Gastrocnemius medialis (tissue), 4 donors: ENCODE measurements around the gene PHF12. TPM values are rescaled to one million over a fixed set of nuclear protein-coding genes. Genes with fewer than 3 reads are reported as not detected.
A peak's percentile ranks its signal among the peaks of the same experiment; 100 is the strongest.

ENCODE experiments used
- ATAC-seq, 2 donors: fragments of 150-250 bp; one replicate each; pipeline ENCODE4 v1.9.1; 2016
- DNase-seq, 2 donors: peaks; one replicate each; pipeline ENCODE4 v3.0.0-alpha.2; 2019
- H3K27ac ChIP-seq, 4 donors: fragments of 200-600 bp; sonication (generic); 1 replicate in 1 of 4; 2 replicates in 3 of 4; pipeline ENCODE4 v1.5.1; 2016 to 2018; ENCODE audit warnings: mild to moderate bottlenecking in 2 of 4, moderate library complexity in 1 of 4
- H3K27me3 ChIP-seq, 3 donors: fragments of 200-600 bp; sonication (generic) in 2 of 3; 1 replicate in 1 of 3; 2 replicates in 2 of 3; pipeline versions ENCODE4 v1.5.1 to v1.6.0; 2016 to 2019; ENCODE audit warnings: mild to moderate bottlenecking in 1 of 3, moderate library complexity in 1 of 3
- H3K36me3 ChIP-seq, 2 donors: fragments of 200-600 bp; sonication (generic) in 1 of 2; one replicate each; pipeline ENCODE4 v1.5.1; 2017 to 2018
- H3K4me1 ChIP-seq, 2 donors: fragments of 200-600 bp; sonication (generic) in 1 of 2; one replicate each; pipeline ENCODE4 v1.5.1; 2016 to 2017; ENCODE audit warnings: mild to moderate bottlenecking in 2 of 2
- H3K4me3 ChIP-seq, 4 donors: fragments of 200-600 bp; sonication (generic) in 3 of 4; 1 replicate in 1 of 4; 2 replicates in 3 of 4; pipeline ENCODE4 v1.5.1; 2016 to 2019; ENCODE audit warnings: mild to moderate bottlenecking in 2 of 4
- H3K9me3 ChIP-seq, 3 donors: fragments of 200-600 bp; sonication (generic) in 2 of 3; 1 replicate in 1 of 3; 2 replicates in 2 of 3; pipeline ENCODE4 v1.5.1; 2016 to 2019
- CTCF ChIP-seq, 5 experiments: fragments of 450-650 bp in 3 of 5; fragments of 200-600 bp in 2 of 5; sonication (generic) in 2 of 5; IDR thresholded peaks in 4 of 5; conservative IDR thresholded peaks in 1 of 5; 1 replicate in 4 of 5; 2 replicates in 1 of 5; pipeline ENCODE4 v1.5.1; 2016 to 2019; ENCODE audit warnings: antibody characterized with exemption in 5 of 5, mild to moderate bottlenecking in 3 of 5, moderate library complexity in 3 of 5
- POLR2A ChIP-seq, 2 donors: fragments of 450-650 bp; IDR thresholded peaks; one replicate each; pipeline ENCODE4 v1.6.1; 2017; ENCODE audit warnings: antibody characterized with exemption in 2 of 2, mild to moderate bottlenecking in 2 of 2, moderate library complexity in 2 of 2
- in situ Hi-C, 4 donors: fragments of 200-750 bp; cut with MboI; loops; one replicate each; pipeline versions ENCODE4 v1.15.0 to v1.8.0; 2017; ENCODE audit warnings: low sequenced_read_pairs in 4 of 4
- intact Hi-C: fragments of 100-400 bp; cut with DNase I; formaldehyde crosslinking; loops from one replicate; pipeline ENCODE4 v1.15.1; 2023; ENCODE audit warnings: low total_unique reads
- microRNA counts, 2 donors: library from miRNA; unstranded; fragments of <30 nt; microRNA quantifications; one replicate each; lab custom pipeline; 2016
- microRNA-seq, 2 donors: library from miRNA; unstranded; fragments of <30 nt; microRNA quantifications; one replicate each; pipeline ENCODE4, GENCODE V29; 2016; ENCODE audit warnings: borderline replicate concordance in 2 of 2
- total RNA-seq, 4 donors: library from RNA; depleted of rRNA; stranded (reverse); fragments of >200 nt; gene quantifications; one replicate each; pipeline versions ENCODE4 v1.1.0 to v1.2.3, GENCODE V29; 2016

The PHF12 gene
- total RNA-seq, 4 donors from 2014 or later: 22.1 to 37.3 (median 24.2) TPM

GRCh38 chr17:28858801-28859355 is 92.4 kb downstream of the PHF12 start:
- H3K4me1 ChIP-seq: peaks cover 7 to 11% of the 10 kb centered on the region in 2 donors
- no peak for TF ChIP-seq POLR2A (IDR thresholded peaks at IDR 0.05)
- no peak for TF ChIP-seq CTCF (IDR thresholded peaks at IDR 0.05 in 4 of 5, conservative IDR thresholded peaks at IDR 0.05 in 1 of 5)
- in situ Hi-C loops (loop anchor here (5.0 to 25.0 kb wide), 3 partner anchors 94 to 97 kb away; no protein-coding TSS in a partner anchor), intact Hi-C loops (loop anchor here (5.0 kb wide), 1 partner anchor 38 kb away; the partner anchor contains the start of gene FLOT2)
- no peaks in the 10 kb centered on the region for H3K9me3 ChIP-seq
- H3K4me3 ChIP-seq: no peak overlapping the region
- H3K27ac ChIP-seq: no peak overlapping the region
- H3K27me3 ChIP-seq: no peaks in the 10 kb centered on the region
- no peak for DNase-seq
- H3K36me3 ChIP-seq: peaks cover 0 to 50% of the 10 kb centered on the region in 2 donors
- ATAC-seq: no peak

DNA sequence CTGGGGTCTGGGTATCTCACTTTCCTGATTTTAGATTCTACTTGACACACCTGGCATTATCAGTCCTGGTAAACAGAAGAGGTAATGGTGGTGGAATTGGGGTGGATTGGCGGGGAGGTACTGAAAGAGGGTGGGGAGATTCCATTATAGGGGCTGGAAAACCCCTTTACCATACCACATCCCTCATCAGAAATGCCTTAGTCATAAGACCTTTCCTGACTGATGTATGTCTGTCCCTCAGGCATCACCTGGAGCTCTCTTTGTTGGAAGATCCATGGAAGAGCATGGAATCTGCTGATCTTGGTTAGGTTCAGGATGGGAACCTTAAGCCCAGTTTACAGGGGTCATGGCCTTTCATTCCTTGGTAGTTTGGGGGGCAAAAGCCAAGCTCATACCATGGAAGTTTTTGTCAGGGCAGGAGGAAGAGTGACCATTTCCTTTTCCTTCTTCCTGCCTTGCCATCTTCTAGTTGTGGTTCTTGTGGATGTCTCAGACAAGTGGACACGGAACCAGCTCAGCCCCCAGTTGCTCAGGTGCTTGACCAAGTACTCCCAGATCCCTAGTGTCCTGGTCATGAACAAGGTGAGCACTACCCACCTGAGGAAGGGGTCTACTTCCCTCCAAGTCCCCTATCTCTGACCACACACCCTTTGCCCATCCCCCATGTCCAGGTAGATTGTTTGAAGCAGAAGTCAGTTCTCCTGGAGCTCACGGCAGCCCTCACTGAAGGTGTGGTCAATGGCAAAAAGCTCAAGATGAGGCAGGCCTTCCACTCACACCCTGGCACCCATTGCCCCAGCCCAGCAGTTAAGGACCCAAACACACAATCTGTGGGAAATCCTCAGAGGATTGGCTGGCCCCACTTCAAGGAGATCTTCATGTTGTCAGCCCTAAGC is 93.2 kb downstream of the PHF12 start:
- Histone ChIP-seq H3K4me1 (peaks cover 7 to 11% of the 10 kb centered on the region in 2 donors), H3K4me3 (no peak overlapping the region), H3K27me3 (no peaks in the 10 kb centered on the region), H3K9me3 (no peaks in the 10 kb centered on the region), H3K27ac (no peak overlapping the region), H3K36me3 (peaks cover 0 to 50% of the 10 kb centered on the region in 2 donors)
- DNase-seq (no peak), ATAC-seq (no peak)
- in situ Hi-C loops (loop anchor here (5.0 to 25.0 kb wide), 3 partner anchors 93 to 96 kb away; no protein-coding TSS in a partner anchor), intact Hi-C loops (loop anchor here (5.0 kb wide), 1 partner anchor 39 kb away; the partner anchor contains the start of gene FLOT2)
- TF ChIP-seq CTCF (IDR thresholded peaks at IDR 0.05 in 4 of 5, conservative IDR thresholded peaks at IDR 0.05 in 1 of 5) (no peak), POLR2A (IDR thresholded peaks at IDR 0.05) (no peak)

DNA sequence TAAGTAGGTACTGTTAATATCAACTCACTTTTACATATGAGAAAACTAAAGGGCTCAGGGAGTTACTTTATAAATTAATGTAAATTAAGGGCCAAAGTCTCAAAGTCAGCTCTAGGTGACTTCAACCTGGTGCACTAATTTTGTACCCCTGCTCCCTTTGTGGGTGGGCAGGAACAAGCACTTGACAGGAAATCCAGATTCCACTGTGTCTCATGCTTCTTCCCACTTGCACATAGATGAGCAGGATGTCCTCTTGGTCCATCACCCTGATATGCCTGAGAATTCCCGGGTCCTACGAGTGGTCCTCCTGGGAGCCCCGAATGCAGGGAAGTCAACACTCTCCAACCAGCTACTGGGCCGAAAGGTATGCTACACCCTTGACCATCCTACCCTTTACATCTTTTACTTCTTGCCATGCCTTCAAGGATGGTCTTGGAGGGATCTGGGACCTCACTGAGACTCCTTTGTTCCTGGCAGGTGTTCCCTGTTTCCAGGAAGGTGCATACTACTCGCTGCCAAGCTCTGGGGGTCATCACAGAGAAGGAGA is 95.2 kb downstream of the PHF12 start:
- H3K36me3 ChIP-seq: peaks cover 0 to 46% of the 10 kb centered on the region in 2 donors
- no peak for DNase-seq
- TF ChIP-seq CTCF (IDR thresholded peaks at IDR 0.05 in 4 of 5, conservative IDR thresholded peaks at IDR 0.05 in 1 of 5): no peak
- no peak for TF ChIP-seq POLR2A (IDR thresholded peaks at IDR 0.05)
- intact Hi-C loops: loop anchor here (5.0 kb wide), 1 partner anchor 41 kb away; the partner anchor contains the start of gene FLOT2
- H3K27me3 ChIP-seq: no peaks in the 10 kb centered on the region
- peaks cover 7 to 11% of the 10 kb centered on the region in 2 donors for H3K4me1 ChIP-seq
- ATAC-seq: no peak
- H3K27ac ChIP-seq: no peak overlapping the region
- H3K9me3 ChIP-seq: no peaks in the 10 kb centered on the region
- peak overlapping the region in 1 of 4 donors; percentile 63 for H3K4me3 ChIP-seq
- in situ Hi-C loops: loop anchor here (5.0 to 25.0 kb wide), 3 partner anchors 91 to 94 kb away; no protein-coding TSS in a partner anchor

GRCh38 chr17:28855336-28855679 is 96.0 kb downstream of the PHF12 start:
- no peak for TF ChIP-seq CTCF (IDR thresholded peaks at IDR 0.05 in 4 of 5, conservative IDR thresholded peaks at IDR 0.05 in 1 of 5)
- no peak for TF ChIP-seq POLR2A (IDR thresholded peaks at IDR 0.05)
- no peaks in the 10 kb centered on the region for H3K27me3 ChIP-seq
- ATAC-seq: no peak
- peak overlapping the region; percentile 63 to 85 (median 75) for H3K4me3 ChIP-seq
- intact Hi-C loops (loop anchor here (2.0 to 5.0 kb wide), 2 partner anchors 42 to 43 kb away; partner anchors contain the start of gene FLOT2), in situ Hi-C loops (loop anchor here (5.0 to 25.0 kb wide), 3 partner anchors 91 to 93 kb away; no protein-coding TSS in a partner anchor)
- peaks cover 7 to 11% of the 10 kb centered on the region in 2 donors for H3K4me1 ChIP-seq
- DNase-seq: no peak
- H3K36me3 ChIP-seq: peaks cover 0 to 38% of the 10 kb centered on the region in 2 donors
- peak overlapping the region; percentile 77 to 85 (median 82) for H3K27ac ChIP-seq
- no peaks in the 10 kb centered on the region for H3K9me3 ChIP-seq

MicroRNAs encoded within 50 kb of the gene (microRNA counts, 767-probe panel; counts per million panel counts)
- microRNA hsa-miR-144-3p (lab: Ali Mortazavi, UCI): 356 to 448 counts per million in 2 donors
- microRNA hsa-miR-451a (lab: Ali Mortazavi, UCI): 9,781 to 11,671 counts per million in 2 donors

Small RNA genes lying within 50 kb of the gene (microRNA-seq; reads per million reads assigned to microRNA genes)
- gene MIR451B: 0 reads per million in 2 donors

Other genes with a start within 250 kb of the PHF12 start
- gene PROCA1, start 239.6 kb downstream of the PHF12 start, total RNA-seq: 1 to 10 TPM in 1 of 4 donors, under 1 TPM in 2, not detected in 1; 0.42 to 1.6 (median 0.49) TPM
- 10 to 100 TPM; 14.9 to 53.3 (median 32.7) TPM for gene RAB34, start 233.7 kb downstream of the PHF12 start, total RNA-seq
- 100 to 1,000 TPM; 434 to 647 (median 533) TPM for gene RPL23A, start 231.5 kb downstream of the PHF12 start, total RNA-seq
- gene TLCD1, start 225.3 kb downstream of the PHF12 start, total RNA-seq: under 1 TPM in 3 of 4 donors, not detected in 1; 0.46 to 0.82 (median 0.75) TPM
- gene NEK8, start 222.7 kb downstream of the PHF12 start, total RNA-seq: 1 to 10 TPM; 1.3 to 8.1 (median 1.9) TPM
- gene TRAF4, start 207.5 kb downstream of the PHF12 start, total RNA-seq: 1 to 10 TPM; 2.0 to 6.4 (median 3.8) TPM
- gene FAM222B, start 108.7 kb downstream of the PHF12 start, total RNA-seq: 10 to 100 TPM; 36.2 to 82.6 (median 66.8) TPM
- gene ERAL1, start 96.5 kb downstream of the PHF12 start, total RNA-seq: 10 to 100 TPM; 35.1 to 69.2 (median 64.1) TPM
- 10 to 100 TPM; 15.3 to 37.9 (median 28.4) TPM for gene FLOT2, start 53.8 kb downstream of the PHF12 start, total RNA-seq
- 1 to 10 TPM in 3 of 4 donors, under 1 TPM in 1; 0.25 to 3.7 (median 2.4) TPM for gene DHRS13, start 48.4 kb downstream of the PHF12 start, total RNA-seq
- gene SEZ6, start 54.5 kb upstream of the PHF12 start, total RNA-seq: not detected
- gene PIPOX, start 91.6 kb upstream of the PHF12 start, total RNA-seq: 1 to 10 TPM in 2 of 4 donors, under 1 TPM in 2; 0.42 to 2.4 (median 1.1) TPM
- gene MYO18A, start 228.9 kb upstream of the PHF12 start, total RNA-seq: 1,000 to 10,000 TPM in 1 of 4 donors, 100 to 1,000 TPM in 3; 526 to 1,058 (median 835) TPM